Adrenal gland (tissue), 5 donors: ENCODE measurements around the gene ALOX5.

Experiments used
- CTCF ChIP-seq, 6 experiments: fragments of 450-650 bp in 4 of 6; fragments of 200-600 bp in 2 of 6; sonication (generic) in 1 of 6; IDR thresholded peaks; 1 replicate in 5 of 6; 2 replicates in 1 of 6; pipeline versions ENCODE4 v1.5.1 to v1.8.0; 2016 to 2021; ENCODE audit warnings: antibody characterized with exemption in 6 of 6, mild to moderate bottlenecking in 2 of 6, moderate library complexity in 1 of 6
- POLR2A ChIP-seq, 2 donors: fragments of 450-650 bp; IDR thresholded peaks; one replicate each; pipeline ENCODE4 v1.6.1; 2017; ENCODE audit warnings: antibody characterized with exemption in 2 of 2, mild to moderate bottlenecking in 2 of 2, moderate library complexity in 1 of 2
- donor health status: DM: no; HTN: no; CAD: no.

DNA sequence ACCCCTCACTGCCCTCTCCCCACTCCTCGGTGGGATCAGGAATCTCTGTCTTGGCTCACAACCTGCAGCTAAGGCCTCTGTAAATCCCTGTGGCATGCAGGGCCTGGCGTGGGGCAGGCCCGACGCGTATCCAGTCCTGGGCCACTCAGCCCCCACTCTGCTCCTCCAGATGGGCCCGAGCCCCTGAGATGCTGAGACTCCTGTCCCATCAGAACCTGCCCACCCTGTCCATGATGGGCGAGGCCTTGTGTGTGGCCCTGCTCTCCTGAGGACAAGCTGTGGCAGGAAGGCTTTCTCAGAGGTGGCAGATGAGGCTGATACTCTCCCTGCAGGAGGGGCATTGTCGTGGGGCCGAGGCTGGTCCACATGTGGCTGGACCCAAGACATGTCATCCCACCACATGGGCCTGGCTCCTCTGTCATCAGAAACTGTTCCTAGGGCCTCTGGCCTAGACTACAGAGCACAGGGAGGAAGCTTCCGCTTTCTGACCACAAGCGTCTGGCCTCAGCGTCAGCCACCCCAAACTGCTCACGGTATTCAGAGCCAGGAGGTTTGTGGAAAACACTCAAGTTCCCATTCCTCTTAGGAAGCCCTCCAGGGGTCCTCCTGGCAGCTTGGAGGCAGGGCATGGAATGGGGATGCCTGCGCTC lies 6.0 kb downstream of the ALOX5 start:
- no peak for TF ChIP-seq CTCF (IDR thresholded peaks at IDR 0.05)
- no peak for TF ChIP-seq POLR2A (IDR thresholded peaks at IDR 0.05)
